SU-DHL-6 (cell line): ENCODE measurements around the gene SHISA7.
"Not testable (repeated sequence)": the region's sequence is repeated elsewhere in the genome, so short reads cannot be mapped to it uniquely, and the experiment has no call there.

Source experiments
- H2AFZ ChIP-seq: fragments of 200-600 bp; sonication (generic); 2 replicates; pipeline ENCODE4 v1.6.1; 2014; ENCODE audit warnings: low read depth, mild to moderate bottlenecking, moderate library complexity, mixed read lengths, antibody characterized with exemption, low read length; ENCODE audit not compliant: severe bottlenecking
- H3F3A ChIP-seq: fragments of 200-600 bp; shearing (Covaris generic); 2 replicates; pipeline ENCODE4 v1.6.0; 2016; ENCODE audit warnings: antibody characterized with exemption, mild to moderate bottlenecking; ENCODE audit not compliant: insufficient read depth
- H3K27ac ChIP-seq: fragments of 200-600 bp; sonication (generic); 2 replicates; pipeline ENCODE4 v1.5.1; 2016; ENCODE audit warnings: low read depth, mild to moderate bottlenecking, low read length, moderate library complexity, mixed read lengths
- H3K27me3 ChIP-seq: fragments of 200-600 bp; sonication (generic), shearing (Covaris generic); 2 replicates; pipeline ENCODE4 v1.6.0; 2014; ENCODE audit warnings: mild to moderate bottlenecking, low read length
- H3K36me3 ChIP-seq: fragments of 200-600 bp; sonication (generic); 2 replicates; pipeline ENCODE4 v1.6.1; 2014; ENCODE audit warnings: mild to moderate bottlenecking, low read length, mixed read lengths
- H3K4me2 ChIP-seq: fragments of 300-600, 200-600 bp; shearing (Covaris generic), sonication (generic); 2 replicates; pipeline ENCODE4 v1.6.0; 2014; ENCODE audit warnings: low read length, low read depth, mild to moderate bottlenecking; ENCODE audit not compliant: poor library complexity, severe bottlenecking
- H3K4me3 ChIP-seq: fragments of 200-600 bp; sonication (generic); 2 replicates; pipeline ENCODE4 v1.5.1; 2014; ENCODE audit warnings: antibody characterized with exemption, low read length, mild to moderate bottlenecking, mixed read lengths; ENCODE audit not compliant: insufficient read depth, poor library complexity, severe bottlenecking
- H3K79me2 ChIP-seq: fragments of 200-600 bp; sonication (generic); 2 replicates; pipeline ENCODE4 v1.6.1; 2014; ENCODE audit warnings: mild to moderate bottlenecking, low read length, moderate library complexity; ENCODE audit not compliant: insufficient read depth
- H3K9ac ChIP-seq: fragments of 200-600 bp; sonication (generic); 2 replicates; pipeline ENCODE4 v1.7.0; 2014; ENCODE audit warnings: mild to moderate bottlenecking, low read length
- H3K9me2 ChIP-seq: fragments of 200-600 bp; sonication (generic); replicated peaks from 2 replicates; pipeline ENCODE4 v1.6.1; 2014; ENCODE audit warnings: low read length; ENCODE audit not compliant: insufficient read depth
- H3K9me3 ChIP-seq: fragments of 200-600 bp; sonication (generic); 2 replicates; pipeline ENCODE4 v1.6.1; 2014; ENCODE audit warnings: low read length, mixed read lengths; ENCODE audit not compliant: insufficient read depth
- H4K20me1 ChIP-seq: fragments of 200-600 bp; sonication (generic); 2 replicates; pipeline ENCODE4 v1.6.1; 2014; ENCODE audit warnings: low read depth, mild to moderate bottlenecking, antibody characterized with exemption, low read length, moderate library complexity, mixed read lengths
- EZH2phosphoT487 ChIP-seq: fragments of 200-600 bp; sonication (generic), shearing (Covaris generic); conservative IDR thresholded peaks from 2 replicates; pipeline ENCODE4 v1.6.1; 2018; ENCODE audit warnings: mild to moderate bottlenecking, antibody characterized with exemption, low read length, moderate library complexity, mixed read lengths
- TF ChIP-seq, protein P1 (sequence below): fragments of 200-600 bp; sonication (generic); IDR thresholded peaks from one replicate; pipeline ENCODE4 v1.5.1; 2017; ENCODE audit warnings: antibody characterized with exemption, mild to moderate bottlenecking, low read length, moderate library complexity; ENCODE audit not compliant: insufficient read depth, poor library complexity, severe bottlenecking

SHISA7 gene

DNA sequence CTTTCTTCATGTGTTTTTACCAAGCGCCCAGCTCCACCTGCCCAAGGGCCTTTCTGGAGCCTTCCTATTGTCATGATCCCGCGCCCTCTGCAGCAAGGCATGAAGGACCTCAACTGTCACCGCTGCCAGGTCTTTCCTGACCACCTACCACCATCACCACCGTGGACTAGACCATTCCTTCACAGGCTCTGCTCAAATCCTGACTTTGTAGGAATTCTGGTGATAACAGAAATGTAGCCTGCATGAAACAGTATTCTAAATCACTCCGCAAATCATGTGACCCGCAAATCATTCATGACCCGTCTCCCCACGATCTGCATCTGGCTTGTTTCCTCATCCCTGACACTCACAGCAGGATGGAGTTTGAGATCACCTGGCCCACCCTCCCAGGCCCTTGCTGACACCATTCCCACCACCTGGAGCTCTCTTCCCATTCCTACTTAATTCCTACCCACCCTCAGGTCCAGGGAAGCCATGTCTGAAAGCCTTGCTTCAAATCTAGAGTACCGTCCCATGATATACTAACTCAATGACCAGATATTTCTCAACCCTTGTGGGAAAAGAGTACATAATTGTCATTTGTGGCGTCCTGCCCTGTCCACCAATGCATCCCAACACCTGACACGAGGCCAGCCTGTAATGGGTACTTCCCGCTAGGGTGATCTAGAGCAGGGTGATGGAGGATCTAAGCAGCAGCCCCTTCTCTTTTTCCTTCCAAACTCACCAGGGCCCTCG lies 36.8 kb downstream of the SHISA7 start:
- no peak overlapping the region for H2AFZ ChIP-seq
- 0 out of 2 replicates have a peak, but pooled peaks cover 1% of the 10 kb centered on the region for H3K27me3 ChIP-seq
- no peaks in the 10 kb centered on the region for H3K9me2 ChIP-seq
- peaks cover 23% of the 10 kb centered on the region for H4K20me1 ChIP-seq
- peak overlapping the region; percentile 95 for H3K4me3 ChIP-seq
- no peaks in the 10 kb centered on the region for H3K9me3 ChIP-seq
- H3K4me2 ChIP-seq, result peak overlapping the region; percentile 68
- peak overlapping the region; percentile 100 for H3K9ac ChIP-seq
- H3K79me2 ChIP-seq, result peaks cover 22% of the 10 kb centered on the region
- H3K27ac ChIP-seq, result peak overlapping the region; percentile 97
- no peak for TF ChIP-seq EZH2phosphoT487
- TF ChIP-seq, protein P1, sequence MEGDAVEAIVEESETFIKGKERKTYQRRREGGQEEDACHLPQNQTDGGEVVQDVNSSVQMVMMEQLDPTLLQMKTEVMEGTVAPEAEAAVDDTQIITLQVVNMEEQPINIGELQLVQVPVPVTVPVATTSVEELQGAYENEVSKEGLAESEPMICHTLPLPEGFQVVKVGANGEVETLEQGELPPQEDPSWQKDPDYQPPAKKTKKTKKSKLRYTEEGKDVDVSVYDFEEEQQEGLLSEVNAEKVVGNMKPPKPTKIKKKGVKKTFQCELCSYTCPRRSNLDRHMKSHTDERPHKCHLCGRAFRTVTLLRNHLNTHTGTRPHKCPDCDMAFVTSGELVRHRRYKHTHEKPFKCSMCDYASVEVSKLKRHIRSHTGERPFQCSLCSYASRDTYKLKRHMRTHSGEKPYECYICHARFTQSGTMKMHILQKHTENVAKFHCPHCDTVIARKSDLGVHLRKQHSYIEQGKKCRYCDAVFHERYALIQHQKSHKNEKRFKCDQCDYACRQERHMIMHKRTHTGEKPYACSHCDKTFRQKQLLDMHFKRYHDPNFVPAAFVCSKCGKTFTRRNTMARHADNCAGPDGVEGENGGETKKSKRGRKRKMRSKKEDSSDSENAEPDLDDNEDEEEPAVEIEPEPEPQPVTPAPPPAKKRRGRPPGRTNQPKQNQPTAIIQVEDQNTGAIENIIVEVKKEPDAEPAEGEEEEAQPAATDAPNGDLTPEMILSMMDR, result no peak
- peaks cover 15% of the 10 kb centered on the region for H3F3A ChIP-seq
- peaks cover 34% of the 10 kb centered on the region for H3K36me3 ChIP-seq

DNA sequence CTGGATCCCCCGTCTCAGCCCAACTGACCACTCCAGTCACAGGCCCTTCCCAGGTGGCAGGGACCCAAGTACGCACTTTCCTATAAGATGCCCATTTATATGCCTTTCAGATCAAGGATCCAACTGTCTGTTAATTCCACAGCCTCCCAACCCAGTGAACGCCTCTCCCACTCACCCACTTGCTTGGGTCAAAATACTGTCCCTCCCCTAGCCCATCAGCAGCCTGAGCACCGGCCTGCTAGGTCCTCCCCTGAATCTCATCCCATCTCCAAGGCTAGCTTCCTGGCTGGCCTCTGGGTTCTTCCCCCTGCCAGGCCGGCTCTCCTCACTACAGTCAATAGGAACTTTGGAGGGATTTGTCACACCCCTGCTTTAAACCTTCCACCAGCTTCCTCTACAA lies 37.5 kb downstream of the SHISA7 start:
- Histone ChIP-seq H3K79me2 (peaks cover 22% of the 10 kb centered on the region), H3K9me3 (no peaks in the 10 kb centered on the region), H4K20me1 (peaks cover 23% of the 10 kb centered on the region), H3K27me3 (no peaks in the 10 kb centered on the region), H3K27ac (peak overlapping the region; percentile 97; the same call in 1 of the 2 replicates), H3K4me2 (peak overlapping the region; percentile 68), H3K4me3 (peak overlapping the region; percentile 95), H3K9me2 (no peaks in the 10 kb centered on the region), H3K36me3 (peaks cover 34% of the 10 kb centered on the region), H3F3A (peaks cover 19% of the 10 kb centered on the region), H3K9ac (peak overlapping the region; percentile 100), H2AFZ (no peak overlapping the region)
- TF ChIP-seq, protein P1, result no peak
- TF ChIP-seq EZH2phosphoT487, result no peak

DNA sequence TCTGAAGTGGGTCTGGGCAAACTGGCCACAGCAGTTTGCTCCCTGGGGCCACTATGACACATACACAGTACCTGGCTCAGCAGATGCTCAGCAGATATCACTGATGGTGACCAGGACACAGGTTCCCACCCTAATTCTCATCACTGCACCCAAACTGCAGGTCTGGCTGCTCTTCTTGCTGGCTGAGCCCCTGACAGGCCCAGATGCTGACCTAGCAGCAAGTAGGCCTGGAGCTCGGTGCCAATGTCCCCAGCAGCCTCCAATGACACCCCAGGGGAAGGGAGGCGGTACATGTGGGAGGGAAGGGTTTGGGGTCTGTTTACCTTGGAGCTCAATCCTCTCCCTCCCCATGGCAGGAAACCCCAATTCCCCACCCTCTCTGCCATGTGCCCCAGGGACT lies 40.6 kb downstream of the SHISA7 start:
- Histone ChIP-seq H3K9ac (no peak overlapping the region), H3K27me3 (no peaks in the 10 kb centered on the region), H3K9me3 (no peaks in the 10 kb centered on the region), H3K79me2 (peaks cover 22% of the 10 kb centered on the region), H2AFZ (no peak overlapping the region), H4K20me1 (peaks cover 23% of the 10 kb centered on the region), H3K36me3 (peaks cover 34% of the 10 kb centered on the region), H3K4me2 (no peak overlapping the region), H3F3A (peaks cover 35% of the 10 kb centered on the region), H3K4me3 (no peak overlapping the region), H3K9me2 (no peaks in the 10 kb centered on the region), H3K27ac (no peak overlapping the region)
- TF ChIP-seq EZH2phosphoT487, result no peak

DNA sequence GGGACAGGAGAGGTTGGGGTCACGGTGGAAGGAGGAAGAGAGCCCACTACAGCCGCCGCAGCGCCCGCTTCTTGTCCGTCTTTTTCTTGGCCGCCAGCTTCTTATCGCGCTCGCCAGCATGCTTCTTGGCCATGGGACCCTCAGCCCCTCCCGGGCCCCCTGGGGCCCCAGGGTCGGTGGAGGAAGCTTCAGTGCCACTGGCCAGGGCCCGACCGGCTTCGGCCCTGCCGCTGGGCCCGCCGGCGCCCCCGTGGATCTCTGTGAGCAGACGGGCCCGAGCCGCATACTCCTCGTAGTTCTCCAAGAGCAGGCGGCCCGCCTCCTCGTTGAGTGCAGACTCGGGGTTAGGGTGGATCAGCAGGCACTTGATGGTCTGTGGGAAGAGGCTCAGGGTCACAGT lies 41.7 kb downstream of the SHISA7 start:
- Histone ChIP-seq H4K20me1 (peaks cover 21% of the 10 kb centered on the region), H3K79me2 (peaks cover 12% of the 10 kb centered on the region), H3F3A (peaks cover 35% of the 10 kb centered on the region), H3K36me3 (peaks cover 29% of the 10 kb centered on the region)
- H3K27me3 ChIP-seq, H3K9ac ChIP-seq, H3K9me3 ChIP-seq, H3K9me2 ChIP-seq, H2AFZ ChIP-seq, H3K4me2 ChIP-seq, H3K4me3 ChIP-seq, H3K27ac ChIP-seq: not testable (repeated sequence)
